DMS153 treated with DMSO at 0.1 percent for 48 hours (cell line): ENCODE measurements around the gene SMG6.
"Not testable (repeated sequence)": the region's sequence is repeated elsewhere in the genome, so short reads cannot be mapped to it uniquely, and the experiment has no call there.

Experiments
- DNase-seq: peaks from one replicate; lab custom pipeline; 2025; ENCODE audit not compliant: unreplicated experiment; lab: John Stamatoyannopoulos, UW

The SMG6 gene

DNA sequence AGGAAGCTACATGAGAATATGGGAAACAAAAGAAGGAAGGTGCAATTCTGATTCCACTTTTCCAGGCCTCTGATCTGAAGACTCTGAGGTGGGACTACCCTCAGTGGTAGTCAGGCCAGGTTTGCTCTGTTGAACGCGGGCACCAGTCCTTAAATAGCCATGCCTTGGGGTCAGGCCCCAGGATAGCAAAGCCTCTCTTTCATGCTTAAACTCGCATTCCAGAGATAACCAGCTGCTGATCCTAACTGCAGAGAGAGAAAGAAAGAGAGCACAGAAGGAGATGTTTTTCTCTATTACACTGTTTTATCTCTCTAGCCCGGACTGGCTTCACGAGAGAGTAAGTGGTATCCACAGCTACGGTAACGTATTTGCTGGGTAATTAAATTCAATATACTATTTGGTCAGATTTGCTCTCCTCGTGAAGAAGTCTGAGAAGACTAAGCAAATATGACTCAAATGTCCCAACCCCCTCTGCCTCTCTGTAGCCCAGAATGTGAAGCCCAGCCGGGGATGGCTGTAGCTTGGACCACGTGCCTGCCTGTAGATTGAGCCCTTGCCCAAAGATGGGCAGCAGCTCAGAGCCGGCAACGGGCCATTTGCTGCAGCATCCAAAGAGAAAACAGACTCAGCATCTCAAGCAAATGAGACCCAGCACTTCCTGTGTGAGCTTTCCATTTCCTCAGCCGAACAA, 122.2 kb downstream of the SMG6 start:
- no peak for DNase-seq

DNA sequence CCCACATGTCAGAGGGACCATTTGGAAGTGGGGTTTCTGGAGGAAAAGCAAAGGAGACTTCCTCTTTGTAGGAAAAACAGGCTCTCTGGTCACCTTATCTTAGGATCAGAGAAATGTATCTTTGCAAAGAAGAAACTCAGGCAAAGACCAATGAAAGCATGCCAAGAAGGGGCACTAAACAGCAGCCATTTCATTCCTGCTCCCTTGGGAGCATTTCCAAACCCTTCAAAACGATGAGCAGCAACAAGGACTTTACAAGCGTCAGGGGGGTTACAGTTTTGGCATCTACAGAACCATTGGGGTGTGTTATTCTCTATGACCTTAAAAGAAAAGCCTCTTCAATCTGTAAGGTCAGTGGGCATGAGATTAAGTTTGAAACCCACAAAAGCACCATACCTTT, 122.8 kb downstream of the SMG6 start:
- DNase-seq = no peak

- peak; percentile 55 for DNase-seq
Measured at GRCh38 chr17:2179615-2180295, 123.8 kb downstream of the SMG6 start.

DNA sequence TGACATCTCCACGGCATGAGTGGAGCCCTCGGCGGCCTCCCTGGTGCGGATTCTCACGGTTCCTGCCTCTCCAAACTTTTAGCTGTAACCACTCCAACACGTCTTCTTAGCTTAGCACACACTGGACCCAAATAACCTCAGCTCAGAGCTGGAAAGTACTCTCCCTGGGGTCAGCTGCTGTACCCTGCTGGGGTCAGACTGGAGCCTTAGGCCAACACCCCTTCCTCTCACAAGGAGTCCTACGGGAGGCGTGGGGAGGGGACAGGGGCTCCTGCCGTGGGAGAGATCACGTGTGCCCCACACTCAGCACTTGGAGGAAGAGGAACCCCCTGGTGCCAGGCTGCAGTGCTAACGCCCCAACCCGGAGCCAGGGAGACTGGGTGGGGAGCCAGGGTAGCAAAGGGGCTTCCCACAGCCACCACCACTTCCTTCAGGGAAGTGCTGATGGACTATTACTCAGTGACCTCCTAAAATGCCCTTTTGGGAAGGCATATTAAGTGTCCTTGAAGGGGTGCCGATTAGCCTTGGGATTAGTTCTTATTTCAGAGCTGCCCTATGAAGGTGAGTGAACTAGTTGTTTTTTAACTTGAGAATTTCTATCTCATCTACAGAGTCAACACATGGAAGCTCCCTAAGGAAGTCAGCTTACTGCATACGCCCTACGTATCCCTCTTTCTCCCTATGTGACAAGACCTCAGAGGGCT, 124.6 kb downstream of the SMG6 start:
- DNase-seq = no peak

DNA sequence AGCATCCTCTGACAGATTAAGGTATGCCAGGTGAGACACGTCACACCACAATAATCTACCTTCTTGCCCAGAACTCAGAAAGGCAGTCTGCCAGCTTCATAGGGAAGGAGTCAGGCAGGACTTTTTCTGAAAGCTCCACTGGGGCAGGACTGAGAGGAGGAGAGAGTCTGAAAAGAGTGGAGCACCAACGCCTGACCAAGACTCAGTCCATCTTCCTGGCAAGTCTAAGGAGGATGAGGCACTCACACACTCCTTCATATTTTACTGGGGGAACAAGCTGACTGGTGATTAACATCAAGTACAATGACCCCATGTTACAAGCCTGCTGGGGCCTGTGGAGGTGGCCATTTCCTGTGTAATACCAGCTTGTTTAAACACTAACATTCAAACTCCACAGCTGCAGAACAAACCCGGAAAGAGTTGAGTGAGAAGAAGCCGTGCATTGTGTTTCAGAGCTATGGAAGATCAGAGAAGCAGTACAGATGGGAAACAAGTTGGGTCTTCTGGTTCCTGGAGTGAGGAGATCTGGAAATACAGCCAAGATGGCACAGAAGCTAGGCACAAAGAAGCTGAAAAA, 126.3 kb downstream of the SMG6 start:
- DNase-seq = peak; percentile 32

GRCh38 chr17:2176499-2177169, 127.0 kb downstream of the SMG6 start:
- DNase-seq = no peak

DNA sequence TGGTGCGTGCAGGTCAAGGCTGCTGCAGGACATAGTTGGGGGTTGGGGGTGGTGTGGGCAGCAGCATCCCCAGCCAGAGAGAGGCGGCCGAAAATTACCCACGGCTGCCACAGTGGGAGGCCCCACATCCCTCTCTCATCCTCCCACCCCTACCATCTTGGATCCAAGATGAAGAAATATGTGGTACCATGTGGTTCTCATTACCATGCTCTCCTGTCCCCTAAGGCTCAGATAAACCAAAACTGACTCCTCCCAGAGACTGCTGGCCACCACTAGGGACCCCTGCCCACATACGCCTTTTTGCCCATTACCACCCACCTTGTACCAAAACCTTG, 128.3 kb downstream of the SMG6 start:
- no peak for DNase-seq

GRCh38 chr17:2174468-2175293, 128.9 kb downstream of the SMG6 start:
- DNase-seq = no peak

GRCh38 chr17:2174014-2174413, 129.6 kb downstream of the SMG6 start:
- no peak for DNase-seq

DNA sequence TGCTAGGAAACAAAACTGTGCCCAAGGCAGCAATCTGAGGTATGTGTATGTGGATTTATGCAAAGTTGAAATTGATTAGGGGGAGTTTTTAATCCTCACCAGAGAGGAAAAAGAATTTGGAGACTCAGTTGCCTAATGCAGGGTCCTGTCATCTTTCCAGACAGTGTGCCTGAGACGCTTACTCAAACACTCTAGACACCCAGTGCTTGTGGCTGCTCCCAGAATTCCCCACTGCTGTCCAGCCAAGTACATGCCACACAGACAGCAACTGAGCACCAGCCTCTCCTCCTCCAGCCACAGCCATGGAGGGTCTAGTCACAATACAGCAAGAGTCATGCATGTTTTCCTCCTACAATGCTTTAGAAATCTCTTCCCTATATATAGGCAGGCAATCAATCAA, 130.6 kb downstream of the SMG6 start:
- DNase-seq = no peak

GRCh38 chr17:2172077-2172851, 131.3 kb downstream of the SMG6 start:
- peak; percentile 53 for DNase-seq

GRCh38 chr17:2171702-2172076, 131.9 kb downstream of the SMG6 start:
- no peak for DNase-seq

DNA sequence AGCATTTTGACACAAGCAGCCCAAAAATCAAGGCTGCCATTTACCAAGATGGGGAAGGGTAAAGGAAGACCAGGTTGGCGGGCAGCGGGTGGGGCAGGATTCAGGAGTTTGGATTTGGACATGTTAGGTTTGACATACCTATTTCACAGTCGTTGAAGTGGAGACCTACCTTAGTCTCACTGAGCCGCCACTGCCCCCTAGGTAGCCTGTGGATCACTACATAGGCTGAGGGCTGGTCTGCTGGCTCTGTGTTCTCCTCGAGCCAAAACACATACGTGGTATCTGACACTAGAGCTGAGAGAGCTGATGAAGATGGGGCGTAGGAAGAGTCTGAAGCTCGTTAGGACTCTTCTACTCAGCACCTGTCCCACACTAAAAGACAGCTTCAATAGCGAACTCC, 133.6 kb downstream of the SMG6 start:
- no peak for DNase-seq

- DNase-seq = not testable (repeated sequence)
Measured at GRCh38 chr17:2165723-2166122, 137.9 kb downstream of the SMG6 start.

GRCh38 chr17:2158396-2158780, 145.2 kb downstream of the SMG6 start:
- DNase-seq = no peak

- no peak for DNase-seq
Measured at GRCh38 chr17:2157675-2158395, 145.8 kb downstream of the SMG6 start.

GRCh38 chr17:2157081-2157480, 146.5 kb downstream of the SMG6 start:
- DNase-seq = no peak

DNA sequence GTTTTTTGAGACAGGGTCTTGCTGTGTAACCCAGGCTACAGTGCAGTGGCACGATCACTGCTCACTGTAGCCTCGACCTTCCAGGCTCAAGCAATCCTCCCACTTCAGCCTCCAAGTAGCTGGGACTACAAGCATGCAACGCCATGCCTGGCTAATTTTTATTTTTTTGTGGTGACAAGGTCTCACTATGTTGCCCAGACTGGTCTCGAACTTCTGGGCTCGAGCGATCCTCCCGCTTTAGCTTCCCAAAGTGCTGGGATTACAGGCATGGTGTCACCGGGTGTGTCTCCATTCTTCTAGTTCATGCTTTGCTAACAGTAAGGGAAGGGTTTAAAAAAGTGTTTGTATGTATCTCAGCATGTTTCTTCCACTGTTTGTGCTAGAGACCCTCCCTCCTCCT, 146.9 kb downstream of the SMG6 start:
- DNase-seq = no peak

- no peak for DNase-seq
Measured at GRCh38 chr17:2155573-2155972, 148.0 kb downstream of the SMG6 start.
